HL-60 (cell line): ENCODE results near the gene CTIF.

Experiments used
- DNase-seq, 2 experiments: peaks; one replicate each; pipeline ENCODE4 v3.0.0-alpha.2; 2010 to 2020; ENCODE audit warnings: low read depth in 1 of 2, low spot score in 1 of 2
- H3K27ac ChIP-seq: fragments of 250-450 bp; sonication (Bioruptor Pico); replicated peaks from 2 replicates; pipeline ENCODE4 v1.5.1; 2020; ENCODE audit warnings: mild to moderate bottlenecking, moderate library complexity
- H3K27me3 ChIP-seq: fragments of 250-450 bp; sonication (Bioruptor Pico); 2 replicates; pipeline ENCODE4 v1.5.1; 2021; ENCODE audit warnings: mild to moderate bottlenecking, moderate library complexity; ENCODE audit not compliant: insufficient read depth, poor library complexity, severe bottlenecking
- H3K4me3 ChIP-seq: replicated peaks from 2 replicates; pipeline ENCODE4 v1.5.1; 2011; ENCODE audit warnings: mild to moderate bottlenecking, control low read depth, low read length; ENCODE audit not compliant: insufficient read depth
- CTCF ChIP-seq: IDR thresholded peaks from one replicate; pipeline ENCODE4 v1.5.1; 2011; ENCODE audit warnings: low read length, control low read depth, inconsistent platforms; ENCODE audit not compliant: insufficient read depth
- GABPA ChIP-seq: IDR thresholded peaks from 2 replicates; pipeline ENCODE4 v1.6.1; 2012; ENCODE audit warnings: low read depth
- POLR2AphosphoS5 ChIP-seq: IDR thresholded peaks from 2 replicates; pipeline ENCODE4 v1.6.1; 2012; ENCODE audit warnings: low read depth
- REST ChIP-seq: IDR thresholded peaks from 2 replicates; pipeline ENCODE4 v1.6.1; 2012; ENCODE audit warnings: low read depth; ENCODE audit not compliant: insufficient replicate concordance
- SPI1 ChIP-seq: IDR thresholded peaks from 2 replicates; pipeline ENCODE4 v1.6.1; 2012; ENCODE audit warnings: low read depth, mild to moderate bottlenecking, borderline replicate concordance

The CTIF gene

GRCh38 chr18:48770243-48770642 is 231.4 kb downstream of the CTIF start:
- no peak for TF ChIP-seq SPI1
- Histone ChIP-seq H3K27me3 (no peaks in the 10 kb centered on the region), H3K4me3 (no peak overlapping the region), H3K27ac (no peak overlapping the region)
- DNase-seq: no peak

GRCh38 chr18:48771641-48772375 is 233.0 kb downstream of the CTIF start:
- peak; percentile 34 to 67 for DNase-seq
- Histone ChIP-seq H3K4me3 (no peak overlapping the region), H3K27me3 (no peaks in the 10 kb centered on the region), H3K27ac (no peak overlapping the region)
- TF ChIP-seq POLR2AphosphoS5: no peak
- no peak for TF ChIP-seq SPI1
- TF ChIP-seq GABPA: no peak
- no peak for TF ChIP-seq CTCF
- TF ChIP-seq REST: no peak

- TF ChIP-seq CTCF (no peak), REST (no peak), SPI1 (no peak), GABPA (no peak), POLR2AphosphoS5 (no peak)
- no peaks in the 10 kb centered on the region for H3K27me3 ChIP-seq
- H3K27ac ChIP-seq: no peak overlapping the region
- no peak for DNase-seq
- no peak overlapping the region for H3K4me3 ChIP-seq
Measured at GRCh38 chr18:48772457-48772856, 233.6 kb downstream of the CTIF start.

GRCh38 chr18:48773821-48774220 is 235.0 kb downstream of the CTIF start:
- H3K27ac ChIP-seq: no peak overlapping the region
- TF ChIP-seq GABPA (no peak), CTCF (no peak), REST (no peak), SPI1 (no peak), POLR2AphosphoS5 (no peak)
- H3K4me3 ChIP-seq: no peak overlapping the region
- no peak for DNase-seq
- no peaks in the 10 kb centered on the region for H3K27me3 ChIP-seq
